B cell (primary cell): ENCODE data around the gene DPYD. TPM values are rescaled to one million over a fixed set of nuclear protein-coding genes. Genes with fewer than 3 reads are reported as not detected.

Experiments
- ATAC-seq: fragments of 200-7000 bp; cut with Tn5 transposase; one replicate; pipeline ENCODE4 v1.10.0; 2021; ENCODE audit warnings: low read depth, mild to moderate bottlenecking, moderate number of reproducible peaks, moderate library complexity
- CTCF ChIA-PET: fragments of 350-600 bp; sonication (Branson Sonifier 250); formaldehyde crosslinking; loops from one replicate; lab custom pipeline; 2021; ENCODE audit warnings: antibody characterized with exemption, inconsistent platforms; lab: Charles Lee
- POLR2A ChIA-PET: fragments of 350-600 bp; sonication (Branson Sonifier 250); formaldehyde crosslinking; loops from one replicate; lab custom pipeline; 2021; ENCODE audit warnings: antibody characterized with exemption; lab: Charles Lee
- DNase-seq: peaks from one replicate; pipeline ENCODE4 v3.0.0; 2013
- H2AFZ ChIP-seq: 2 replicates; pipeline ENCODE4 v1.6.1; 2012; ENCODE audit warnings: mild to moderate bottlenecking, low read depth, low read length; ENCODE audit not compliant: insufficient read depth, poor library complexity, severe bottlenecking
- H3K27ac ChIP-seq, 2 donors: 1 replicate in 1 of 2; 2 replicates in 1 of 2; pipeline ENCODE4 v1.5.1; 2012 to 2013; ENCODE audit warnings: low read length in 2 of 2, mild to moderate bottlenecking in 2 of 2, moderate library complexity in 1 of 2
- H3K27me3 ChIP-seq, 4 experiments: fragments of 200-600 bp in 1 of 4; sonication (generic) in 1 of 4; replicated peaks in 1 of 4; 1 replicate in 2 of 4; 2 replicates in 2 of 4; pipeline versions ENCODE4 v1.6.1 to v1.7.0; 2013 to 2016; ENCODE audit warnings: low read length in 3 of 4, mild to moderate bottlenecking in 2 of 4, mixed read lengths in 1 of 4, moderate library complexity in 1 of 4; ENCODE audit not compliant: insufficient read depth in 4 of 4, control insufficient read depth in 3 of 4; ENCODE audit errors: control extremely low read depth in 1 of 4
- H3K36me3 ChIP-seq, 2 experiments: replicated peaks in 1 of 2; 1 replicate in 1 of 2; 2 replicates in 1 of 2; pipeline versions ENCODE4 v1.6.1 to v1.7.1; 2013; ENCODE audit warnings: low read length in 1 of 2; ENCODE audit not compliant: insufficient read depth in 2 of 2, control insufficient read depth in 1 of 2; ENCODE audit errors: control extremely low read depth in 1 of 2, extremely low read depth in 1 of 2
- H3K4me1 ChIP-seq, 2 donors: fragments of 200-600 bp in 1 of 2; sonication (generic) in 1 of 2; 1 replicate in 1 of 2; 2 replicates in 1 of 2; pipeline versions ENCODE4 v1.5.1 to v1.6.1; 2013 to 2017; ENCODE audit warnings: low read length in 2 of 2; ENCODE audit not compliant: control insufficient read depth in 2 of 2, insufficient read depth in 2 of 2
- H3K4me2 ChIP-seq: replicated peaks from 2 replicates; pipeline ENCODE3; 2012; ENCODE audit warnings: mild to moderate bottlenecking, low read depth, low read length; ENCODE audit not compliant: poor library complexity, severe bottlenecking
- H3K4me3 ChIP-seq, 5 experiments: fragments of 200-600 bp in 1 of 5; sonication (generic) in 1 of 5; 1 replicate in 3 of 5; 2 replicates in 2 of 5; pipeline versions ENCODE4 v1.5.1 to v1.7.0; 2011 to 2016; ENCODE audit warnings: low read length in 4 of 5, mild to moderate bottlenecking in 4 of 5, low read depth in 2 of 5, control low read depth in 1 of 5, moderate library complexity in 1 of 5; ENCODE audit not compliant: insufficient read depth in 1 of 5; ENCODE audit errors: control extremely low read depth in 1 of 5, extremely low read depth in 1 of 5
- H3K79me2 ChIP-seq: fragments of 200-600 bp; sonication (generic); one replicate; pipeline ENCODE4 v1.6.0; 2016; ENCODE audit warnings: low read length; ENCODE audit not compliant: control insufficient read depth, insufficient read depth
- H3K9ac ChIP-seq: fragments of 200-600 bp; sonication (generic); 2 replicates; pipeline ENCODE4 v1.6.1; 2017; ENCODE audit warnings: mild to moderate bottlenecking, low read length, moderate library complexity
- H3K9me3 ChIP-seq, 3 donors: one replicate each; pipeline versions ENCODE4 v1.6.1 to v1.7.1; 2013; ENCODE audit warnings: low read length in 2 of 3; ENCODE audit not compliant: control insufficient read depth in 2 of 3, insufficient read depth in 1 of 3; ENCODE audit errors: control extremely low read depth in 1 of 3
- H4K20me1 ChIP-seq: 2 replicates; pipeline ENCODE4 v1.6.0; 2012; ENCODE audit warnings: mild to moderate bottlenecking, low read length; ENCODE audit not compliant: insufficient read depth, control insufficient read depth, poor library complexity, severe bottlenecking
- H3K27ac Mint-ChIP-seq: one replicate; pipeline ENCODE4 v1.8.0; 2021; ENCODE audit warnings: mixed read lengths
- H3K27me3 Mint-ChIP-seq: one replicate; pipeline ENCODE4 v1.8.0; 2021; ENCODE audit warnings: mixed read lengths
- H3K4me1 Mint-ChIP-seq: one replicate; pipeline ENCODE4 v1.8.0; 2021; ENCODE audit warnings: mixed read lengths
- H3K4me3 Mint-ChIP-seq: one replicate; pipeline ENCODE4 v1.8.0; 2021; ENCODE audit warnings: mixed read lengths
- H3K9me3 Mint-ChIP-seq: one replicate; pipeline ENCODE4 v1.8.0; 2022; ENCODE audit warnings: mixed read lengths; ENCODE audit not compliant: insufficient read depth
- EZH2 ChIP-seq: IDR thresholded peaks from 2 replicates; pipeline ENCODE4 v1.6.1; 2012; ENCODE audit warnings: borderline replicate concordance, low read depth, mild to moderate bottlenecking, moderate library complexity, low read length; ENCODE audit not compliant: insufficient read depth, poor library complexity, severe bottlenecking
- WGBS: methylation state at CpG from one replicate; pipeline ENCODE4 v1.1.5; 2013; ENCODE audit warnings: missing lambda C conversion rate; ENCODE audit not compliant: insufficient coverage; 5-methylcytosine and 5-hydroxymethylcytosine counted together
- intact Hi-C: fragments of 100-400 bp; cut with micrococcal nuclease; formaldehyde crosslinking; loops from one replicate; pipeline ENCODE4 v1.10.0; 2022
- polyA plus RNA-seq: library from polyadenylated mRNA; depleted of rRNA; stranded (reverse); fragments of >200 nt; gene quantifications from 2 replicates; pipeline ENCODE4 v1.2.3, GENCODE V29; 2012
- total RNA-seq, 2 donors: library from RNA; stranded (reverse); fragments of 120-200 nt in 1 of 2; gene quantifications; 1 replicate in 1 of 2; 2 replicates in 1 of 2; pipeline versions ENCODE4 v1.2.3 to v1.2.4, GENCODE V29; 2013 to 2022
- TF ChIP-seq, protein P1 (sequence below): fragments of 200-600 bp; IDR thresholded peaks from one replicate; pipeline ENCODE4 v1.8.0; 2022; ENCODE audit warnings: antibody characterized with exemption, mild to moderate bottlenecking

DPYD gene
- total and polyA plus RNA-seq, 2 donors (not counting 1 experiment from before 2014, with no cell fraction given), result 4.2 to 19.0 TPM

DNA sequence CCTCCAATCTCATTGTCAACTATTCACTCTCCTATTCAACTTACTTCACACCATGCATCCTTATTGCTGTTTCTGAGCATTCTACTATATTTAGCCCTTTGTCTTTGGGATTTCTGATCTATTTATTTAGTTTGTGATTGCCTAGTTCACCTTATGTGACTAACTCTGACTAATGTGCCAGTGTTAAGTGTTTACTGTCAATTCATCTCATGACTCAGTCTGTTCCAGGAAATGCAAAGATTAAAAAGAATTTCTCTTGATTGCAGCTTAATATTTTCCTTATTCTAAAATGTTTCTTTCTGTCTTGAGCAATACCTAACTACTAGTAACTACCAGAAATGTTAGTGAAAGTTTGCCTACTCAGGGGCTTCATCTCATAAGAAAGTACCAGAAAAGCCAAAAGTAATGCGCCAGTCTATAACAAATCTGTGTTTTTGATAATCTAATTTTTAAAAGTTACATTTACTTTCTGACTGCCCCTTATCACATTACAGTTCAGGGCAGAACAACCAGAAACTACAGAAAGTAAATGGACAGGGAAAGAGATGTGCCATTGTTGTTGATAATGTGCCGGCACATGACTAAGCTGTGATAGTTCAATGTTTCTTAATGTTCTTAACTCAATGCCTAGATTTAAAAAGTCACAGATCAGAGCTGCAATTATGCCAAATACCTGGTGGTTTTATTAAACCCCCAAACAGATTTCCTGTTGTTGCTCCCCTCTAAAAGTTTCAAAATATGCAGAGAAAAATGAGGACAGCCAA lies 642.8 kb downstream of the DPYD start:
- no peak overlapping the region for H3K4me2 ChIP-seq
- H3K4me1 ChIP-seq, result no peaks in the 10 kb centered on the region
- Mint-ChIP-seq H3K9me3 (peaks cover 2% of the 10 kb centered on the region), H3K4me3 (no peak overlapping the region), H3K27ac (no peak overlapping the region), H3K4me1 (no peaks in the 10 kb centered on the region), H3K27me3 (no peaks in the 10 kb centered on the region)
- ChIA-PET POLR2A (no interaction called here), CTCF (no interaction called here)
- WGBS, result no CpG with 5 or more reads among the region's 2 CpGs
- H3K79me2 ChIP-seq, result no peaks in the 10 kb centered on the region
- intact Hi-C loops, result no loop called here
- H3K27ac ChIP-seq, result no peak overlapping the region
- H4K20me1 ChIP-seq, result no peaks in the 10 kb centered on the region
- H3K36me3 ChIP-seq, result no peaks in the 10 kb centered on the region
- no peak overlapping the region for H2AFZ ChIP-seq
- DNase-seq (no peak), ATAC-seq (no peak)
- TF ChIP-seq EZH2, result no peak
- TF ChIP-seq, protein P1, sequence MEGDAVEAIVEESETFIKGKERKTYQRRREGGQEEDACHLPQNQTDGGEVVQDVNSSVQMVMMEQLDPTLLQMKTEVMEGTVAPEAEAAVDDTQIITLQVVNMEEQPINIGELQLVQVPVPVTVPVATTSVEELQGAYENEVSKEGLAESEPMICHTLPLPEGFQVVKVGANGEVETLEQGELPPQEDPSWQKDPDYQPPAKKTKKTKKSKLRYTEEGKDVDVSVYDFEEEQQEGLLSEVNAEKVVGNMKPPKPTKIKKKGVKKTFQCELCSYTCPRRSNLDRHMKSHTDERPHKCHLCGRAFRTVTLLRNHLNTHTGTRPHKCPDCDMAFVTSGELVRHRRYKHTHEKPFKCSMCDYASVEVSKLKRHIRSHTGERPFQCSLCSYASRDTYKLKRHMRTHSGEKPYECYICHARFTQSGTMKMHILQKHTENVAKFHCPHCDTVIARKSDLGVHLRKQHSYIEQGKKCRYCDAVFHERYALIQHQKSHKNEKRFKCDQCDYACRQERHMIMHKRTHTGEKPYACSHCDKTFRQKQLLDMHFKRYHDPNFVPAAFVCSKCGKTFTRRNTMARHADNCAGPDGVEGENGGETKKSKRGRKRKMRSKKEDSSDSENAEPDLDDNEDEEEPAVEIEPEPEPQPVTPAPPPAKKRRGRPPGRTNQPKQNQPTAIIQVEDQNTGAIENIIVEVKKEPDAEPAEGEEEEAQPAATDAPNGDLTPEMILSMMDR, result no peak
- no peak overlapping the region for H3K4me3 ChIP-seq
- H3K9me3 ChIP-seq, result no peaks in the 10 kb centered on the region
- no peak overlapping the region for H3K9ac ChIP-seq
- H3K27me3 ChIP-seq, result no peaks in the 10 kb centered on the region
